ENCODE data around the gene CD28. TPM values are rescaled to one million over a fixed set of nuclear protein-coding genes. Genes with fewer than 3 reads are reported as not detected.

The CD28 gene
- total and polyA plus RNA-seq, 9 of the 15 experiments (the other 6 are each of a cell fraction or from before 2014, with no cell fraction given) = 0.01 to 0.11 TPM; not detected in 7

GRCh38 chr2:203761121-203761520 lies 54.7 kb downstream of the CD28 start:
- FAIRE-seq = no peak
- Histone ChIP-seq H3K4me1 (replicated peaks in 1 of 2; ENCODE audit: control insufficient read depth in 2 of 2, insufficient read depth in 2 of 2, low read length in 2 of 2) (no peaks in the 10 kb centered on the region), H3K36me3 (ENCODE audit: control insufficient read depth, insufficient read depth, low read length) (no peaks in the 10 kb centered on the region), H3K4me3 (no peak overlapping the region), H3K9ac (ENCODE audit: insufficient read depth in 1 of 2, low read depth in 2 of 2, low read length in 2 of 2) (no peak overlapping the region), H3K27ac (ENCODE audit: extremely low read depth, low read depth, low read length) (no peak overlapping the region), H3K79me2 (ENCODE audit: control insufficient read depth, insufficient read depth, low read length) (no peaks in the 10 kb centered on the region), H3K27me3 (ENCODE audit: control insufficient read depth in 2 of 2, insufficient read depth in 2 of 2, low read length in 2 of 2) (no peaks in the 10 kb centered on the region), H3K9me3 (replicated peaks; ENCODE audit: control insufficient read depth, insufficient read depth, low read depth, low read length) (no peaks in the 10 kb centered on the region), H3K4me2 (ENCODE audit: insufficient read depth, low read length) (no peak overlapping the region), H4K20me1 (replicated peaks; ENCODE audit: control insufficient read depth, insufficient read depth, low read length) (no peaks in the 10 kb centered on the region), H2AFZ (ENCODE audit: low read depth, low read length) (no peak overlapping the region), H3K9me1 (ENCODE audit: control insufficient read depth, insufficient read depth, low read length) (no peaks in the 10 kb centered on the region)
- POLR2A ChIA-PET = interaction anchor here (0.8 kb wide), 1 partner anchor 34 kb away, joined by 4 read pairs; no protein-coding TSS in a partner anchor
- intact Hi-C loops (cut with micrococcal nuclease) = loop anchor here (5.0 kb wide), 1 partner anchor 146 kb away; no protein-coding TSS in a partner anchor
- CTCF ChIA-PET (ENCODE audit: low intra/inter-chr PET ratio) = no interaction called here
- in situ Hi-C loops (cut with MboI) = no loop called here
- TF ChIP-seq PATZ1 (CRISPR knock-in tag; IDR thresholded peaks at IDR 0.05; ENCODE audit: borderline replicate concordance) (no peak), TEAD1 (CRISPR knock-in tag; IDR thresholded peaks at IDR 0.05) (no peak), DACH1 (IDR thresholded peaks at IDR 0.05; ENCODE audit: partially characterized antibody) (no peak), RBM22 (IDR thresholded peaks at IDR 0.05; ENCODE audit: low read depth, low read length, poor library complexity, severe bottlenecking) (no peak), ARID2 (IDR thresholded peaks at IDR 0.05) (no peak), PREB (CRISPR knock-in tag; IDR thresholded peaks at IDR 0.05) (no peak), ELF4 (CRISPR knock-in tag; IDR thresholded peaks at IDR 0.05) (no peak), CHD4 (IDR thresholded peaks at IDR 0.05; ENCODE audit: insufficient read depth, insufficient replicate concordance, low read depth, low read length, poor library complexity, severe bottlenecking) (no peak), LCOR (CRISPR knock-in tag; IDR thresholded peaks at IDR 0.05) (no peak), RUNX1 (IDR thresholded peaks at IDR 0.05; ENCODE audit: low read depth) (no peak), COPS2 (conservative IDR thresholded peaks at IDR 0.05) (no peak), SIN3A (IDR thresholded peaks at IDR 0.05; ENCODE audit: borderline replicate concordance in 2 of 2, control insufficient read depth in 1 of 2, low read depth in 2 of 2, low read length in 2 of 2) (no peak), CBX8 (IDR thresholded peaks at IDR 0.05; ENCODE audit: borderline replicate concordance, extremely low read depth, low read depth, low read length, poor library complexity, severe bottlenecking) (no peak)
- BruUV-seq (replicated peaks) = no TSS peak
- 0% methylated on average over 1 of the region's 1 CpG for WGBS (ENCODE audit: insufficient coverage, low coverage, missing lambda C conversion rate)
- ATAC-seq = no peak
- no peak for DNase-seq (ENCODE audit: extremely low read depth in 1 of 4, low spot score in 3 of 4)

Measured in K562 (cell line).